Stimulated activated naive CD8-positive, alpha-beta T cell treated with anti-CD3 and anti-CD28 coated beads, Interleukin-15, amount 100 ng/mL, for 72 hours (primary cell): ENCODE data around the gene ATXN10.

ENCODE experiments used
- ATAC-seq: fragments of 150-1000 bp; cut with Tn5 transposase; 2 replicates; pipeline ENCODE4 v1.10.0; 2021; ENCODE audit warnings: mild to moderate bottlenecking, moderate library complexity
- DNase-seq, 2 donors: peaks; one replicate each; pipeline ENCODE4 v3.0.0; 2021 to 2022
- H3K27ac Mint-ChIP-seq, 2 donors: one replicate each; pipeline ENCODE4 v1.8.0; 2022; ENCODE audit warnings: mild to moderate bottlenecking in 2 of 2, mixed read lengths in 2 of 2, moderate library complexity in 2 of 2
- H3K27me3 Mint-ChIP-seq: one replicate; pipeline ENCODE4 v1.8.0; 2022; ENCODE audit warnings: mixed read lengths
- H3K4me1 Mint-ChIP-seq: one replicate; pipeline ENCODE4 v1.8.0; 2022; ENCODE audit warnings: mild to moderate bottlenecking, mixed read lengths
- H3K4me3 Mint-ChIP-seq, 2 donors: one replicate each; pipeline ENCODE4 v1.8.0; 2022; ENCODE audit warnings: mild to moderate bottlenecking in 2 of 2, mixed read lengths in 2 of 2, moderate library complexity in 1 of 2
- H3K9me3 Mint-ChIP-seq, 2 donors: one replicate each; pipeline ENCODE4 v1.8.0; 2022; ENCODE audit warnings: mixed read lengths in 2 of 2

The ATXN10 gene

DNA sequence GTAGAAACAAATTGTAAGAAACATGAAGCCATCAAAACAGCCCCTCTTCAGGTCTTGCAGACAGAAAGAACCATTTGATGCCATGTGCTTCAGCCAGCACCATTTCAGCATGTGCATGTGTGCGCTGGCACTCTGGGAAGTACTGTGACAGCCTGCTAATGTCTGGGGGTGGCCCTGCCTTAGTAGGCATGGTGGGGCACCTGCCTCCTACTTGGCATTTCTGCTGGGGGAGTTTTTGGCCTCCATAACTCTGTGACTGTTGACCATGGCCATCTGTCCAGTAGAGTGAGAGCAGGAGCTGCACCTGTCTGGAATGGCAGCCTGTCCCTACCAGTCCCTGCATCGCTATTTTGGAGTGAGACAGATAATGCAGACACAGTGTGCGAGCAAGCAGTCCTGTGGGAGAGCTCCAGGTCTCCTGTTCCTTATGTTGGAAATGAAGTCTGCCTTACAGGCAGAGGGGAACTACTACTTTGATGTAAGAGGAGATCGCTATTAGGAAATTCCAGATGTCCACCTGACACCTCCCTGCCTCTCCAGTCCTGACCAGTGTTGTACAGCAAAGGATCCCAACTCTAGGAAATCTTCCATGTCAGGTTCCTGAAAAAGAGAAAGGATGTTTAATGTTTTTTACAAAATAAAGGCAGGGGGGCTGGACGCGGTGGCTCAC lies 102.5 kb downstream of the ATXN10 start:
- DNase-seq (no peak), ATAC-seq (no peak)
- Mint-ChIP-seq H3K4me3 (no peak overlapping the region), H3K27me3 (no peaks in the 10 kb centered on the region), H3K4me1 (no peaks in the 10 kb centered on the region), H3K27ac (no peak overlapping the region), H3K9me3 (no peaks in the 10 kb centered on the region)

- Mint-ChIP-seq H3K4me3 (no peak overlapping the region), H3K4me1 (no peaks in the 10 kb centered on the region), H3K27me3 (no peaks in the 10 kb centered on the region), H3K9me3 (no peaks in the 10 kb centered on the region), H3K27ac (peak overlapping the region in 1 of 2 donors; percentile 34)
- DNase-seq (no peak), ATAC-seq (no peak)
Measured at GRCh38 chr22:45775062-45775461, 103.4 kb downstream of the ATXN10 start.

- ATAC-seq (no peak), DNase-seq (no peak)
- Mint-ChIP-seq H3K4me1 (no peaks in the 10 kb centered on the region), H3K4me3 (no peak overlapping the region), H3K27ac (no peak overlapping the region), H3K27me3 (no peaks in the 10 kb centered on the region), H3K9me3 (no peaks in the 10 kb centered on the region)
Measured at GRCh38 chr22:45775569-45776312, 104.1 kb downstream of the ATXN10 start.

GRCh38 chr22:45776313-45776585 lies 104.6 kb downstream of the ATXN10 start:
- H3K4me1 Mint-ChIP-seq = no peaks in the 10 kb centered on the region

DNA sequence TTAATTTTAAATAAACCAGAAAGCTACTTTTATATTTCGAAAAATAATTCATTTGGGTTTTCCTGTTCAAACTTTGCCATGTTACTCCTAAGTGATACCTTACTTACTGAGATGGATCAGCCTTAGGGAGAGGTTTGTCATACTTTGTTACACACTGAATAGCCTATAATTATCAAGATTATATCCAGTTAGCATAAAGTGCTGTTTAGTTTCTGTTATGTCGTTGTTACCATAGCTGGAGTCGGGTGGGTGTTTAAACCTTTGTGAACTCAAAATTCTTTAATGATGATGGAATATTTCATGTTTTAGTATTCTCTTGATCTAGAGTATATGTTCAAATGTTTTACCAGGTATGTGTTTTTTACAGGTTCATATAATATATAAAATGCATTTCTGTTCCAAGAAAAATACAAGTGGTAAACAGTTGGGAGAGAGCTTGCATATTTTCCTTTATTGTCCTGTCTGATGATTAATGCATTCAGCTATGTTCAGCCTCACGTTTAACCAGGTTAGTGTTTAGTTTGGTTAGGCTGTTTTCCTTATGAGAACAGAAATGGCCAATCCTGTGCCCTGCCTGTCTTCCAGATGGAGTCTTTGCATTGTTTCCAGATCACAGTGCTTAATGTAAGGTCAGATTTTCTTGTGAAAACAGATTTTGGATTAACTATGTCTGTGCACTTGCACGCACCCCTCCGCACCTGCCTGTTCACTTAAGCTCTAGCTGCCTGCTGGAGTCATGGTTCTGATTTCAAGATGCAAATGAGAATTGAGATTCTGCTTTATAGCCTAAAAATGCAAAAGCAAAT lies 105.6 kb downstream of the ATXN10 start:
- Mint-ChIP-seq H3K4me3 (no peak overlapping the region), H3K9me3 (no peaks in the 10 kb centered on the region), H3K4me1 (no peaks in the 10 kb centered on the region), H3K27me3 (no peaks in the 10 kb centered on the region), H3K27ac (no peak overlapping the region)
- DNase-seq = no peak
- ATAC-seq = no peak

More at GRCh38 chr22:45776313-45776585, 104.6 kb downstream of the ATXN10 start:
- Mint-ChIP-seq H3K27ac (no peak overlapping the region), H3K27me3 (no peaks in the 10 kb centered on the region), H3K4me3 (no peak overlapping the region), H3K9me3 (no peaks in the 10 kb centered on the region)
- ATAC-seq = no peak
- DNase-seq = no peak

- Mint-ChIP-seq H3K9me3 (no peaks in the 10 kb centered on the region), H3K27me3 (no peaks in the 10 kb centered on the region), H3K27ac (no peak overlapping the region), H3K4me3 (no peak overlapping the region), H3K4me1 (no peaks in the 10 kb centered on the region)
- ATAC-seq (no peak), DNase-seq (no peak)
Measured at GRCh38 chr22:45777852-45778375, 106.3 kb downstream of the ATXN10 start.

- Mint-ChIP-seq H3K4me3 (no peak overlapping the region), H3K4me1 (no peaks in the 10 kb centered on the region), H3K27me3 (no peaks in the 10 kb centered on the region), H3K27ac (no peak overlapping the region), H3K9me3 (no peaks in the 10 kb centered on the region)
- ATAC-seq (no peak), DNase-seq (no peak)
Measured at GRCh38 chr22:45781459-45781858, 109.8 kb downstream of the ATXN10 start.

DNA sequence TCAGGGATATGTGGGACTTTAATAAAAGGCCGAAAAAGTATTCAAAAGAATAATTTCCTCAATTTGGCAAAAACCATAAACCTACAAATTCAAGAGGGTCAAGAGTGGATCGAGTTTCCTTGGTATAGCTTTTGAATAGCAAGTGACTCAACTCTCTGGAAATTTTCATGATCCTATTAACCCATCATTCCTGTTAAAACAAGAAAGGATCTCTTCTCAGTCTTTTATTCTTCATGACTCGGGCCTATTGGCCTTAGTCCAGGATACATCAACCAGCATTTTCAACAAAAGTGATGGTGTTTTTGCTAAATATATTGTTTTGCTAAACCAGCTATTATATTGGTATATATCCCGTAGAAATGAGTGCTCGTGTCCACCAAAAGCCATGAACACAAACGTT lies 110.3 kb downstream of the ATXN10 start:
- no peak for DNase-seq
- H3K27me3 Mint-ChIP-seq = no peaks in the 10 kb centered on the region
- no peaks in the 10 kb centered on the region for H3K9me3 Mint-ChIP-seq
- H3K4me3 Mint-ChIP-seq = no peak overlapping the region
- no peak for ATAC-seq
- no peak overlapping the region for H3K27ac Mint-ChIP-seq
- H3K4me1 Mint-ChIP-seq = no peaks in the 10 kb centered on the region

GRCh38 chr22:45783021-45783420 lies 111.4 kb downstream of the ATXN10 start:
- DNase-seq (no peak), ATAC-seq (no peak)
- no peaks in the 10 kb centered on the region for H3K27me3 Mint-ChIP-seq
- H3K4me1 Mint-ChIP-seq = no peaks in the 10 kb centered on the region
- no peak overlapping the region for H3K4me3 Mint-ChIP-seq
- H3K27ac Mint-ChIP-seq = peak overlapping the region in 1 of 2 donors; percentile 33
- no peaks in the 10 kb centered on the region for H3K9me3 Mint-ChIP-seq

DNA sequence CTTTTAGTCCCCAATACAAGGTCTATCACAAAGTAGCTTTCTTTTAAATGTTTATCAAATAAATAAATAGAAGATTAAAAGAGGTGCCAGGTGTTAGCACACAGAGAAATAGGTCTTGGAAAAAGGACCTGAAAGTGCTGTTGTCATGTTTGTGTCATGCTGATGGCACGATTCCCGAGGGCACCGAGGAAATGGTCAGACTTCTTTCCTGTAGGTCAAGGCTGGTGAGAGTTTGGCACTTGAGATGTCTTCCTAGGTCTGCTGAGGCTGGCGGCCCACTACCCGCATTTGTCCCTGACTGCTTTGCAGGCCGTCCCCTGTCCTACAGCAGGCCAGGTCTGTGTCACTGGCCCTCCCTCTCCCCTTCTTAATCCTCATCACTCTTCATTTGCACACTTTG lies 112.1 kb downstream of the ATXN10 start:
- Mint-ChIP-seq H3K27me3 (no peaks in the 10 kb centered on the region), H3K27ac (no peak overlapping the region), H3K4me3 (no peak overlapping the region), H3K4me1 (no peaks in the 10 kb centered on the region), H3K9me3 (no peaks in the 10 kb centered on the region)
- ATAC-seq (no peak), DNase-seq (no peak)

DNA sequence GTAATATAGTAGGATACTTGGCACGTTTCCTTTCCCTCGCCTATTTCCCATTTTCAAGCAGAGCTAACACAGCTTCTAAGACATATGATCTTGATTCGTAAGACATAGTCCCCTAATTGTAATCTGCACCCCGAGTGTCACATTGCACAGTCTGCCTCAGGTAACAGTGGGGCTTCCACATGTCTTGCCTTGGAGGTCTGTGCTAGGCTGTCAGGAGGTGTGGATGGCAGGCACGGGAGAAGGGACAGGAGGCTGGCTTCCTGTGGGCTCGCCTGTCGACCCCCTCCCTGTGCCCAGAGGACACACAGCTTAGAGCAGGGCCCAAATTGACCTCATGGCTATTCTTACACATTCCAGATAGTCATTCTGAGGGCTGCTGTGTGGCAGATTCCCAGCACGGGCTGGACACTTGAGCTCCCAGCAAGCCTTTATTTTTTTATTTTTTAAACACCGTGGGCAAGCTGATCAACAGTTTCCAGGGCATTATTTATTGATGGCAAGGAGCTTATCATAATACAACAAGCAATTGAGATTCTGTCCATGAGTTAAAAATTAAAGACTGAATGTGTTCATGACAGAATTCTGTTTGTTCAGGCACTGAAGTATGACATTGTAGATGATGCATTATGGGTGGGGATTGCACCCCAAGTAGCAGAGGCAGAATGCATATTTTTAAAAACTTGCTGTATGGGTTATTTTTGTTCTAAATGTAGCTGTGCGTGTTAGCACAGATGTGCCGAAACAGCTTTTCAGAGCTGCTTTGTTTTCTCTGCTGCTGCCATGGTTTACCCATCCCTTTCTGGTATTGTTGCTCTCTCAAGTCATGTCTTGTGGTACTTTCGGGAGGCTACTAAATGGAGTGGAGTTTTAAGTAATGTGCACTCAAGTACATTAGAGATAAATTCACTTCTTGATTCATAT lies 113.0 kb downstream of the ATXN10 start:
- DNase-seq (no peak), ATAC-seq (no peak)
- Mint-ChIP-seq H3K27me3 (no peaks in the 10 kb centered on the region), H3K4me1 (no peaks in the 10 kb centered on the region), H3K9me3 (no peaks in the 10 kb centered on the region), H3K27ac (no peak overlapping the region), H3K4me3 (no peak overlapping the region)

GRCh38 chr22:45785458-45785857 lies 113.8 kb downstream of the ATXN10 start:
- no peaks in the 10 kb centered on the region for H3K27me3 Mint-ChIP-seq
- no peak overlapping the region for H3K4me3 Mint-ChIP-seq
- DNase-seq (no peak), ATAC-seq (no peak)
- H3K9me3 Mint-ChIP-seq = no peaks in the 10 kb centered on the region
- H3K27ac Mint-ChIP-seq = no peak overlapping the region
- no peaks in the 10 kb centered on the region for H3K4me1 Mint-ChIP-seq

DNA sequence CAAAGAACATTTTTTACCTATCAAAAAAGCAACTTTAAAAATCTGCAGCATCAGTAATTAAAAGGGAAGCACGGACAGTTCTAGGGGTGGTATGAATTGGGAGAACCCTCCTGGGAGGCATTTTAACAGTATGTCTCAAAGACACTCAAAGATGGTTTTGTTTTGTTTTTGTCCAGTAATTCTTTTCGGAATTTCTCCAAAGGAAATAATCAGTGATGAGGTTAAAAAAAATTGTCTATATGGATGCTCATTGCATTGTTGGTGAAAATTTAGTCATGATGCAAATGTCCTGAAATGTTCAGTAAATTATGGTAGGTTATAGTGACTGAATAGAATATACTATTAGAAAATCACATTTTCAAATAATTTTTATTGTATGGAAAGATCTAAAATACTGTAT lies 115.1 kb downstream of the ATXN10 start:
- DNase-seq = no peak
- ATAC-seq = no peak
- H3K9me3 Mint-ChIP-seq = no peaks in the 10 kb centered on the region
- H3K27me3 Mint-ChIP-seq = no peaks in the 10 kb centered on the region
- no peak overlapping the region for H3K4me3 Mint-ChIP-seq
- H3K4me1 Mint-ChIP-seq = no peaks in the 10 kb centered on the region
- no peak overlapping the region for H3K27ac Mint-ChIP-seq

GRCh38 chr22:45787759-45788158 lies 116.1 kb downstream of the ATXN10 start:
- ATAC-seq (no peak), DNase-seq (no peak)
- no peaks in the 10 kb centered on the region for H3K4me1 Mint-ChIP-seq
- peak overlapping the region in 1 of 2 donors; percentile 2 for H3K27ac Mint-ChIP-seq
- no peaks in the 10 kb centered on the region for H3K27me3 Mint-ChIP-seq
- H3K4me3 Mint-ChIP-seq = no peak overlapping the region
- peaks cover 0 to 4% of the 10 kb centered on the region in 2 donors for H3K9me3 Mint-ChIP-seq

GRCh38 chr22:45788522-45788921 lies 116.9 kb downstream of the ATXN10 start:
- H3K27ac Mint-ChIP-seq = no peak overlapping the region
- peaks cover 4 to 5% of the 10 kb centered on the region in 2 donors for H3K9me3 Mint-ChIP-seq
- no peak for ATAC-seq
- H3K4me1 Mint-ChIP-seq = no peaks in the 10 kb centered on the region
- H3K4me3 Mint-ChIP-seq = no peak overlapping the region
- no peaks in the 10 kb centered on the region for H3K27me3 Mint-ChIP-seq
- no peak for DNase-seq
